K562 (cell line): ENCODE results near the gene KCNK4. TPM values are rescaled to one million over a fixed set of nuclear protein-coding genes. Genes with fewer than 3 reads are reported as not detected.

ENCODE experiments used
- ATF1 ChIP-seq, 2 experiments: fragments of 450-650 bp in 1 of 2; IDR thresholded peaks; 2 replicates each; pipeline ENCODE4 v1.6.1; 2016; ENCODE audit warnings: missing compliant biosample characterization in 1 of 2, missing genetic modification characterization in 1 of 2
- BCOR ChIP-seq: fragments of 450-650 bp; IDR thresholded peaks from 2 replicates; pipeline ENCODE4 v1.6.1; 2016
- CBFA2T2 ChIP-seq: fragments of 450-650 bp; conservative IDR thresholded peaks from 2 replicates; pipeline ENCODE4 v1.6.1; 2017; ENCODE audit warnings: mild to moderate bottlenecking
- DPF2 ChIP-seq: fragments of 450-650 bp; IDR thresholded peaks from 2 replicates; pipeline ENCODE4 v1.6.1; 2016
- FOXM1 ChIP-seq, 2 experiments: fragments of 450-650 bp in 1 of 2; sonication (generic) in 1 of 2; formaldehyde crosslinking in 1 of 2; IDR thresholded peaks; 2 replicates each; pipeline versions ENCODE4 v1.6.1 to v1.9.0; 2017 to 2022; ENCODE audit warnings: low read depth in 2 of 2, mild to moderate bottlenecking in 2 of 2, missing genetic modification reagents in 1 of 2, moderate library complexity in 1 of 2
- GATA2 ChIP-seq: sonication (generic); formaldehyde crosslinking; IDR thresholded peaks from 2 replicates; pipeline ENCODE4 v1.4.0; 2020; ENCODE audit warnings: mild to moderate bottlenecking, missing genetic modification reagents
- HDAC2 ChIP-seq: fragments of 450-650 bp; IDR thresholded peaks from 2 replicates; pipeline ENCODE4 v1.6.1; 2016; ENCODE audit warnings: mild to moderate bottlenecking
- HES1 ChIP-seq: fragments of 450-650 bp; IDR thresholded peaks from 2 replicates; pipeline ENCODE4 v1.6.1; 2016; ENCODE audit warnings: low read depth, mild to moderate bottlenecking, moderate library complexity
- KDM1A ChIP-seq, 2 experiments: fragments of 450-650 bp; IDR thresholded peaks; 2 replicates each; pipeline ENCODE4 v1.6.1; 2016; ENCODE audit warnings: mild to moderate bottlenecking in 2 of 2
- KLF16 ChIP-seq: IDR thresholded peaks from 2 replicates; pipeline ENCODE4 v1.6.1; 2016; ENCODE audit warnings: antibody characterized with exemption
- MAFG ChIP-seq: fragments of 450-650 bp; conservative IDR thresholded peaks from 2 replicates; pipeline ENCODE4 v1.6.1; 2016; ENCODE audit warnings: missing genetic modification characterization, missing compliant biosample characterization
- NCOR1 ChIP-seq: fragments of 450-650 bp; IDR thresholded peaks from 2 replicates; pipeline ENCODE4 v1.6.1; 2016; ENCODE audit warnings: mild to moderate bottlenecking, moderate library complexity
- RBM25 ChIP-seq: fragments of 200-400 bp; formaldehyde crosslinking; IDR thresholded peaks from 2 replicates; pipeline ENCODE4 v1.6.1; 2018; ENCODE audit warnings: low read length, low read depth, moderate library complexity; ENCODE audit not compliant: severe bottlenecking
- RBM39 ChIP-seq: fragments of 200-400 bp; formaldehyde crosslinking; optimal IDR thresholded peaks from 2 replicates; pipeline ENCODE3; 2018; ENCODE audit warnings: low read depth, low read length
- SMARCE1 ChIP-seq: fragments of 450-650 bp; IDR thresholded peaks from 2 replicates; pipeline ENCODE4 v1.7.1; 2016; ENCODE audit warnings: mild to moderate bottlenecking
- TBL1XR1 ChIP-seq, 2 experiments: IDR thresholded peaks; 2 replicates each; pipeline ENCODE4 v1.6.1; 2012; ENCODE audit warnings: improper control_type of control experiment in 2 of 2, low read length in 2 of 2, mild to moderate bottlenecking in 1 of 2
- TBP ChIP-seq: optimal IDR thresholded peaks from 2 replicates; pipeline ENCODE3; 2011; ENCODE audit warnings: low read depth, low read length, improper control_type of control experiment
- TFAP4 ChIP-seq: sonication (generic); formaldehyde crosslinking; IDR thresholded peaks from 2 replicates; pipeline ENCODE4 v1.8.0; 2022; ENCODE audit warnings: missing genetic modification reagents, mild to moderate bottlenecking, moderate library complexity, borderline replicate concordance
- USF1 ChIP-seq: sonication (generic); formaldehyde crosslinking; IDR thresholded peaks from 2 replicates; pipeline ENCODE4 v1.9.0; 2022; ENCODE audit warnings: mild to moderate bottlenecking, missing genetic modification reagents
- WHSC1 ChIP-seq: IDR thresholded peaks from one replicate; pipeline ENCODE4 v1.6.1; 2012; ENCODE audit warnings: low read length, control low read depth, inconsistent platforms
- ZKSCAN8 ChIP-seq: fragments of 200-800 bp; sonication (Bioruptor generic); IDR thresholded peaks from 2 replicates; pipeline ENCODE4 v1.6.1; 2016; ENCODE audit warnings: missing genetic modification characterization, missing compliant biosample characterization
- ZNF561 ChIP-seq: fragments of 450-650 bp; formaldehyde crosslinking; conservative IDR thresholded peaks from 2 replicates; pipeline ENCODE4 v1.4.0; 2020; ENCODE audit warnings: mild to moderate bottlenecking, moderate library complexity
- ZNF592 ChIP-seq: fragments of 450-650 bp; IDR thresholded peaks from 2 replicates; pipeline ENCODE4 v1.6.1; 2017; ENCODE audit warnings: antibody characterized with exemption, mild to moderate bottlenecking
- polyA plus RNA-seq, 8 experiments: library from polyadenylated mRNA; depleted of rRNA in 4 of 8; stranded (reverse) in 5 of 8; unstranded in 3 of 8; fragments of >200 nt; fragmentation: Nextera tagmentation in 2 of 8; fragmentation: Illumina TruSeq in 1 of 8; extraction: Ambion mirVana in 2 of 8; extraction: Trizol in 1 of 8; gene quantifications; 2 replicates each; pipeline versions ENCODE4 v1.2.1 to v1.2.3, GENCODE V29; 2011 to 2014; ENCODE audit warnings: inconsistent platforms in 1 of 8, missing spikeins in 1 of 8
- total RNA-seq, 7 experiments: library from RNA; depleted of rRNA in 6 of 7; stranded (reverse); fragments of >200 nt in 6 of 7; fragmentation: Illumina TruSeq in 2 of 7; extraction: Trizol in 2 of 7; gene quantifications; 2 replicates each; pipeline versions ENCODE4 v1.2.1 to v1.2.3, GENCODE V29; 2011 to 2021; ENCODE audit warnings: low replicate concordance in 1 of 7

The KCNK4 gene
- total and polyA plus RNA-seq, 9 of the 15 experiments (the other 6 are each of a cell fraction or from before 2014, with no cell fraction given): not detected

GRCh38 chr11:64333556-64333955 is 42.5 kb downstream of the KCNK4 start (continued):
- 0 out of 2 replicates have a peak, but pooled peaks have one; percentile 53 for TF ChIP-seq ZNF592
- peak in 1 of 2 experiments; percentile 68; a peak in 1 of 4 replicates for TF ChIP-seq KDM1A (IDR thresholded peaks at IDR 0.05)
- peak; percentile 49 for TF ChIP-seq RBM25
- TF ChIP-seq HDAC2: 0 out of 2 replicates have a peak, but pooled peaks have one; percentile 35
- peak; percentile 65 for TF ChIP-seq DPF2
- TF ChIP-seq WHSC1: no peak
- no peak for TF ChIP-seq TBL1XR1 (IDR thresholded peaks at IDR 0.05; ENCODE audit: low read length in 2 of 2)
- peak; percentile 58; the same call in 1 of the 2 replicates for TF ChIP-seq USF1 (CRISPR knock-in tag)
- peak; percentile 51; the same call in 1 of the 2 replicates for TF ChIP-seq BCOR
- peak; percentile 37 for TF ChIP-seq TBP
- TF ChIP-seq FOXM1 (IDR thresholded peaks at IDR 0.05; ENCODE audit: low read depth): peak; percentile 18; the same call in 1 of the 2 replicates
- no peak for TF ChIP-seq FOXM1 (CRISPR knock-in tag; IDR thresholded peaks at IDR 0.05; ENCODE audit: low read depth)
- 0 out of 2 replicates have a peak, but pooled peaks have one; percentile 38 for TF ChIP-seq ZKSCAN8 (CRISPR knock-in tag)
- TF ChIP-seq MAFG (tag): peak; percentile 10; the same call in 1 of the 2 replicates
- peak; percentile 62; the same call in 1 of the 2 replicates for TF ChIP-seq TFAP4 (CRISPR knock-in tag)
- TF ChIP-seq NCOR1: peak; percentile 70
- TF ChIP-seq ZNF561 (CRISPR knock-in tag): no peak
- TF ChIP-seq ATF1 (CRISPR knock-in tag; IDR thresholded peaks at IDR 0.05): no peak
- TF ChIP-seq ATF1 (tag; IDR thresholded peaks at IDR 0.05): 0 out of 2 replicates have a peak, but pooled peaks have one; percentile 33
- TF ChIP-seq GATA2 (CRISPR knock-in tag): no peak
- TF ChIP-seq HES1: no peak
- peak; percentile 24; the same call in 1 of the 2 replicates for TF ChIP-seq SMARCE1
- no peak for TF ChIP-seq RBM39
- no peak for TF ChIP-seq KLF16
- TF ChIP-seq CBFA2T2: peak; percentile 73
